MM.1S (cell line): ENCODE measurements around the gene ZBTB46.

Experiments
- CTCF ChIP-seq: fragments of 300-600 bp; sonication (generic); IDR thresholded peaks from 2 replicates; pipeline ENCODE4 v1.5.1; 2016; ENCODE audit warnings: antibody characterized with exemption, low read length, mixed read lengths
- EZH2 ChIP-seq: fragments of 300-600 bp; sonication (generic); optimal IDR thresholded peaks from 2 replicates; pipeline ENCODE3; 2017; ENCODE audit warnings: low read depth, mild to moderate bottlenecking, antibody characterized with exemption, low read length, mixed read lengths
- EZH2phosphoT487 ChIP-seq: fragments of 300-600 bp; sonication (generic); IDR thresholded peaks from 2 replicates; pipeline ENCODE4 v1.6.1; 2018; ENCODE audit warnings: antibody characterized with exemption, low read length

- TF ChIP-seq EZH2 (no peak), CTCF (no peak), EZH2phosphoT487 (no peak)
These were observed 5.5 kb downstream of the ZBTB46 start for GRCh38 chr20:63825331-63826118.
